H1 (cell line): ENCODE data around the gene EFEMP2. TPM values are rescaled to one million over a fixed set of nuclear protein-coding genes. Genes with fewer than 3 reads are reported as not detected.

Source experiments
- CTCF ChIA-PET: fragments of 300-600 bp; sonication (Branson Sonifier 250); formaldehyde crosslinking; loops from one replicate; lab custom pipeline; 2021; ENCODE audit not compliant: partially characterized antibody; lab: Charles Lee
- POLR2A ChIA-PET: fragments of 300-600 bp; sonication (Branson Sonifier 250); formaldehyde crosslinking; loops from one replicate; lab custom pipeline; 2021; ENCODE audit warnings: inconsistent platforms; ENCODE audit not compliant: partially characterized antibody; lab: Charles Lee
- DNase-seq, 2 experiments: peaks; one replicate each; pipeline versions ENCODE4 v3.0.0 to v3.0.0-alpha.2; 2010 to 2022; ENCODE audit warnings: low spot score in 2 of 2, low read depth in 1 of 2, mixed read lengths in 1 of 2
- FAIRE-seq: peaks from 2 replicates; lab custom pipeline; 2011; peaks lifted over from hg19 to GRCh38; lab: Jason Lieb, UNC
- H2AFZ ChIP-seq: 2 replicates; pipeline ENCODE4 v1.8.1; 2012; ENCODE audit warnings: low read length, inconsistent platforms
- H2AK5ac ChIP-seq: 2 replicates; pipeline ENCODE4 v1.6.1; 2013; ENCODE audit warnings: low read depth, low read length
- H2BK120ac ChIP-seq: replicated peaks from 2 replicates; pipeline ENCODE3; 2013; ENCODE audit warnings: low read depth, low read length, inconsistent platforms
- H2BK12ac ChIP-seq: 2 replicates; pipeline ENCODE4 v1.6.1; 2013; ENCODE audit warnings: low read depth, low read length
- H2BK15ac ChIP-seq: 2 replicates; pipeline ENCODE4 v1.6.1; 2013; ENCODE audit warnings: low read length
- H2BK20ac ChIP-seq: 2 replicates; pipeline ENCODE4 v1.6.1; 2013; ENCODE audit warnings: low read length
- H2BK5ac ChIP-seq: 2 replicates; pipeline ENCODE4 v1.6.1; 2013; ENCODE audit warnings: low read depth, low read length
- H3K14ac ChIP-seq: 2 replicates; pipeline ENCODE4 v1.6.1; 2013; ENCODE audit warnings: inconsistent platforms; ENCODE audit not compliant: insufficient read length
- H3K18ac ChIP-seq: 2 replicates; pipeline ENCODE4 v1.6.1; 2013; ENCODE audit warnings: low read length; ENCODE audit errors: extremely low read depth
- H3K23ac ChIP-seq: 2 replicates; pipeline ENCODE4 v1.6.1; 2013; ENCODE audit warnings: inconsistent platforms; ENCODE audit not compliant: insufficient read length
- H3K23me2 ChIP-seq: 2 replicates; pipeline ENCODE4 v1.6.1; 2013; ENCODE audit warnings: low read depth, low read length
- H3K27ac ChIP-seq: 2 replicates; pipeline ENCODE4 v1.6.1; 2011; ENCODE audit warnings: low read depth, low read length, inconsistent platforms
- H3K27me3 ChIP-seq, 4 experiments: replicated peaks in 1 of 4; 1 replicate in 1 of 4; 2 replicates in 3 of 4; pipeline versions ENCODE4 v1.6.1 to v1.8.1; 2011 to 2013; ENCODE audit warnings: low read length in 3 of 4, mild to moderate bottlenecking in 3 of 4, inconsistent platforms in 2 of 4, mixed read lengths in 2 of 4, moderate library complexity in 1 of 4; ENCODE audit not compliant: control insufficient read depth in 3 of 4, insufficient read depth in 3 of 4; ENCODE audit errors: extremely low read depth in 1 of 4
- H3K36me3 ChIP-seq, 4 experiments: 2 replicates each; pipeline versions ENCODE4 v1.6.1 to v1.8.1; 2011 to 2013; ENCODE audit warnings: mild to moderate bottlenecking in 4 of 4, low read length in 3 of 4, moderate library complexity in 2 of 4, control low read depth in 1 of 4, inconsistent platforms in 1 of 4; ENCODE audit not compliant: insufficient read depth in 4 of 4, control insufficient read depth in 2 of 4
- H3K4ac ChIP-seq: replicated peaks from 2 replicates; pipeline ENCODE3; 2013; ENCODE audit warnings: low read length, low read depth, mixed read lengths, inconsistent platforms; ENCODE audit not compliant: insufficient read length
- H3K4me1 ChIP-seq, 4 experiments: replicated peaks in 1 of 4; 1 replicate in 1 of 4; 2 replicates in 3 of 4; pipeline versions ENCODE4 v1.6.1 to v1.8.1; 2011 to 2013; ENCODE audit warnings: low read length in 3 of 4, inconsistent platforms in 2 of 4, mixed read lengths in 1 of 4; ENCODE audit not compliant: insufficient read depth in 4 of 4, control insufficient read depth in 3 of 4
- H3K4me2 ChIP-seq, 2 experiments: 2 replicates each; pipeline versions ENCODE4 v1.6.1 to v1.8.1; 2011 to 2013; ENCODE audit warnings: low read depth in 2 of 2, low read length in 2 of 2, control low read depth in 1 of 2, inconsistent platforms in 1 of 2, mild to moderate bottlenecking in 1 of 2; ENCODE audit not compliant: insufficient read depth in 1 of 2
- H3K4me3 ChIP-seq, 4 experiments: fragments of 200-600, 300-600 bp in 1 of 4; sonication (generic), shearing (Covaris generic), sonication (Bioruptor Twin) in 1 of 4; 2 replicates each; pipeline versions ENCODE4 v1.5.1 to v1.8.1; 2011 to 2016; ENCODE audit warnings: low read length in 4 of 4, low read depth in 3 of 4, control low read depth in 2 of 4, inconsistent platforms in 2 of 4, mild to moderate bottlenecking in 2 of 4, mixed read lengths in 1 of 4, moderate library complexity in 1 of 4; ENCODE audit not compliant: insufficient read depth in 2 of 4; ENCODE audit errors: extremely low read depth in 1 of 4
- H3K56ac ChIP-seq: replicated peaks from 2 replicates; pipeline ENCODE3; 2013; ENCODE audit warnings: low read depth, mild to moderate bottlenecking, mixed read lengths, low read length, inconsistent platforms; ENCODE audit not compliant: insufficient read length
- H3K79me1 ChIP-seq: 2 replicates; pipeline ENCODE4 v1.6.1; 2013; ENCODE audit warnings: low read depth, low read length, control low read depth
- H3K79me2 ChIP-seq, 2 experiments: 2 replicates each; pipeline versions ENCODE4 v1.6.1 to v1.8.1; 2012 to 2013; ENCODE audit warnings: low read length in 2 of 2, mild to moderate bottlenecking in 2 of 2, inconsistent platforms in 1 of 2; ENCODE audit not compliant: insufficient read depth in 2 of 2, control insufficient read depth in 1 of 2
- H3K9ac ChIP-seq, 4 experiments: replicated peaks in 1 of 4; 1 replicate in 1 of 4; 2 replicates in 3 of 4; pipeline versions ENCODE4 v1.6.1 to v1.8.1; 2011 to 2013; ENCODE audit warnings: low read depth in 3 of 4, low read length in 3 of 4, control low read depth in 2 of 4, mild to moderate bottlenecking in 2 of 4, moderate library complexity in 2 of 4, inconsistent platforms in 1 of 4; ENCODE audit errors: extremely low read depth in 1 of 4
- H3K9me3 ChIP-seq, 2 experiments: 2 replicates each; pipeline versions ENCODE4 v1.6.1 to v1.8.1; 2012 to 2013; ENCODE audit warnings: mild to moderate bottlenecking in 2 of 2, moderate library complexity in 2 of 2, control low read depth in 1 of 2, inconsistent platforms in 1 of 2, low read depth in 1 of 2, low read length in 1 of 2, mixed read lengths in 1 of 2; ENCODE audit not compliant: insufficient read depth in 2 of 2
- H4K20me1 ChIP-seq, 2 experiments: replicated peaks in 1 of 2; 2 replicates each; pipeline versions ENCODE3 to v1.8.1; 2011 to 2013; ENCODE audit warnings: inconsistent platforms in 2 of 2, low read length in 2 of 2, mild to moderate bottlenecking in 1 of 2; ENCODE audit not compliant: insufficient read depth in 2 of 2, control insufficient read depth in 1 of 2
- H4K5ac ChIP-seq: 2 replicates; pipeline ENCODE4 v1.6.1; 2013; ENCODE audit warnings: low read length, low read depth, mixed read lengths, inconsistent platforms; ENCODE audit not compliant: insufficient read length
- H4K8ac ChIP-seq: 2 replicates; pipeline ENCODE4 v1.8.0; 2013; ENCODE audit warnings: mild to moderate bottlenecking, moderate library complexity, low read length, inconsistent platforms; ENCODE audit not compliant: insufficient read depth; ENCODE audit errors: extremely low read depth
- H4K91ac ChIP-seq: replicated peaks from 2 replicates; pipeline ENCODE3; 2013; ENCODE audit warnings: low read length, mixed read lengths, inconsistent platforms; ENCODE audit not compliant: insufficient read length
- BCL11A ChIP-seq, 2 experiments: IDR thresholded peaks; one replicate each; pipeline ENCODE4 v1.6.1; 2011; ENCODE audit warnings: low read depth in 2 of 2, low read length in 2 of 2, mild to moderate bottlenecking in 2 of 2
- BRCA1 ChIP-seq: IDR thresholded peaks from 2 replicates; pipeline ENCODE4 v1.6.1; 2012; ENCODE audit warnings: low read depth, low read length, improper control_type of control experiment
- RAD21 ChIP-seq, 2 experiments: IDR thresholded peaks in 1 of 2; conservative IDR thresholded peaks in 1 of 2; 2 replicates each; pipeline ENCODE4 v1.6.1; 2011; ENCODE audit warnings: low read depth in 2 of 2, low read length in 2 of 2, improper control_type of control experiment in 1 of 2, inconsistent platforms in 1 of 2, mild to moderate bottlenecking in 1 of 2, moderate library complexity in 1 of 2
- RBBP5 ChIP-seq: IDR thresholded peaks from 2 replicates; pipeline ENCODE4 v1.7.1; 2012; ENCODE audit warnings: low read depth, mild to moderate bottlenecking, inconsistent platforms, low read length, moderate library complexity, borderline replicate concordance
- SIRT6 ChIP-seq: IDR thresholded peaks from one replicate; pipeline ENCODE4 v1.7.1; 2012; ENCODE audit warnings: low read length, inconsistent platforms
- SIX5 ChIP-seq: IDR thresholded peaks from 2 replicates; pipeline ENCODE4 v1.6.1; 2011; ENCODE audit warnings: mild to moderate bottlenecking, low read depth, low read length
- SP4 ChIP-seq: IDR thresholded peaks from 2 replicates; pipeline ENCODE4 v1.6.1; 2012; ENCODE audit warnings: low read length, inconsistent platforms
- TCF12 ChIP-seq: IDR thresholded peaks from 2 replicates; pipeline ENCODE4 v1.6.1; 2011; ENCODE audit warnings: low read depth, mild to moderate bottlenecking, low read length
- WGBS, 2 experiments: shearing (Covaris generic) in 1 of 2; methylation state at CpG; one replicate each; pipeline versions ENCODE4 v1.1.6 to v1.1.7; 2013 to 2015; ENCODE audit warnings: low lambda C conversion rate in 2 of 2, mixed read lengths in 2 of 2, inconsistent platforms in 1 of 2, low coverage in 1 of 2, missing lambda C conversion rate in 1 of 2; ENCODE audit not compliant: insufficient replicate concordance in 2 of 2, insufficient coverage in 1 of 2, insufficient read length in 1 of 2; ENCODE audit errors: extremely low coverage in 1 of 2, missing lambda C conversion rate in 1 of 2; 5-methylcytosine and 5-hydroxymethylcytosine counted together
- polyA plus RNA-seq, 7 experiments: library from polyadenylated mRNA; depleted of rRNA in 3 of 7; stranded (reverse) in 5 of 7; unstranded in 2 of 7; fragments of >200 nt in 5 of 7; fragments of 200-250 nt in 2 of 7; gene quantifications; 1 replicate in 5 of 7; 2 replicates in 1 of 7; 4 replicates in 1 of 7; pipeline versions ENCODE4 v1.2.1 to v1.2.3, GENCODE V29; 2011 to 2013; ENCODE audit warnings: missing spikeins in 2 of 7, mixed read lengths in 2 of 7
- total RNA-seq: library from RNA; stranded (reverse); fragmentation: NEBNext Ultra II Directional; extraction: Animal tissue kit (Norgen Biotek cat#: 25700); gene quantifications from 2 replicates; pipeline ENCODE4 v1.2.1, GENCODE V29; 2021

EFEMP2 gene
- total and polyA plus RNA-seq, 2 of the 8 experiments (the other 6 are each of a cell fraction or from before 2014, with no cell fraction given): 8.8 to 17.2 TPM

DNA sequence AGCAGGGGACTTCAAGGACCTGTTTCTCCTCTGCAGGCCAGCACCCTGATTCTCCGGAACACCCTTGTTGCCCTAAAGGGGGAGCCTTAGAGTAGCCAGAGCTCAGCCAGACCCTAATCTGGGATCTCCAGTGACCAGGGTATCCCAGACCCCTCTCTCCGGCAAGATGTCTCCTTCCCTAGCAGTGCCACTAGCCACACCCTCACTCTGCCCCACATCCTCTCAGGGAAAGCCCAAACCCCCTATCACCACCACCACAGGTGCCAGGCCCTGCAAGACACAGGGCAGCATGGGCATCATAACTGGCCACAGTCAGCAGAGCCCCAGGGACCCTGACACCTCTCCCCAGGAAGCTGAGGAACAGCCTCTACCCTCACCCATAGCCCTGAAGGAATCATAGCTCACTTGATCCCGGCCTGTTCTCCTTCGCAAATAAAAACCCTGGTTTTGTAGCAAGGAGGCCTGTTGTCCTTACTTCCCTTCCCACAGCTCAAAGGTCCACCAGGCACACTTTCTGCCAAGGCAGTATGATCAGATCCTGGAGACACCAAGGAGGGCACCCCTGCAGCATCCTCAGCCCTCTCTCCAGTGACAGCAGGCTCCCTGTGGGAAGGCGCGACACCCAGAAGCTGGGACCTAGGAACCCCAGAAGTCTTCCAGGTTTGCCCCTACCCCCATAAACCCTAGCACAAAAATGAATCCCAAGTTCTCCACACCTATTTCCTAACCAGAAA lies 19.2 kb downstream of the EFEMP2 start:
- no peak overlapping the region for H3K4me2 ChIP-seq
- no peak overlapping the region for H4K5ac ChIP-seq
- peaks cover 3% of the 10 kb centered on the region; the same call in 1 of the 2 replicates for H3K23me2 ChIP-seq
- H3K4me1 ChIP-seq: peaks cover 0 to 10% (median under 1%) of the 10 kb centered on the region in 4 experiments; a peak in 5 of 7 replicates
- no peak overlapping the region for H3K4ac ChIP-seq
- H2AFZ ChIP-seq: no peak overlapping the region
- FAIRE-seq (no peak), DNase-seq (no peak)
- H2BK12ac ChIP-seq: no peak overlapping the region
- H4K91ac ChIP-seq: no peak overlapping the region
- peaks cover 29 to 30% of the 10 kb centered on the region in 2 experiments for H4K20me1 ChIP-seq
- no peak overlapping the region for H3K56ac ChIP-seq
- H3K79me1 ChIP-seq: peaks cover 20% of the 10 kb centered on the region
- H2BK20ac ChIP-seq: no peak overlapping the region
- POLR2A ChIA-PET: interaction anchor here (0.7 to 38.3 kb wide), 20 partner anchors 8 to 240 kb away, joined by 3 to 1071 read pairs (median 4); partner anchors contain the start of genes CCDC85B, CFL1, CTSW and EFEMP2
- H4K8ac ChIP-seq: peak overlapping the region; percentile 75
- no peaks in the 10 kb centered on the region for H3K27me3 ChIP-seq
- no peak overlapping the region for H2BK15ac ChIP-seq
- H3K9ac ChIP-seq: no peak overlapping the region
- no peak overlapping the region for H2AK5ac ChIP-seq
- no peak overlapping the region for H3K14ac ChIP-seq
- H3K4me3 ChIP-seq: no peak overlapping the region
- peaks cover 17 to 34% (median 31%) of the 10 kb centered on the region in 4 experiments for H3K36me3 ChIP-seq
- H3K27ac ChIP-seq: no peak overlapping the region
- H3K79me2 ChIP-seq: peaks cover 15 to 36% of the 10 kb centered on the region in 2 experiments
- CTCF ChIA-PET: interaction anchor here (0.6 to 15.2 kb wide), 16 partner anchors 8 to 197 kb away, joined by 3 to 283 read pairs (median 4); partner anchors contain the start of genes AP5B1, CCDC85B, CFL1 and CTSW
- no peak overlapping the region for H3K23ac ChIP-seq
- H2BK120ac ChIP-seq: no peak overlapping the region
- no peak overlapping the region for H3K18ac ChIP-seq
- 0 out of 2 replicates have a peak overlapping the region, but pooled peaks have one; percentile 20 for H2BK5ac ChIP-seq
- peaks cover 7 to 10% of the 10 kb centered on the region in 2 experiments; a peak in 2 of 4 replicates for H3K9me3 ChIP-seq
- 88% methylated on average over 6 of the region's 6 CpGs; no CpG with 5 or more reads in 1 of the 2 experiments for WGBS, 2 experiments
- TF ChIP-seq RBBP5 (no peak), BCL11A (IDR thresholded peaks at IDR 0.05; ENCODE audit: low read depth in 2 of 2, low read length in 2 of 2) (no peak), RAD21 (IDR thresholded peaks at IDR 0.05 in 1 of 2, conservative IDR thresholded peaks at IDR 0.05 in 1 of 2; ENCODE audit: low read depth in 2 of 2, low read length in 2 of 2) (peak; percentile 15 to 19; a peak in 1 of 4 replicates), SIRT6 (no peak), TCF12 (no peak), BRCA1 (no peak), SIX5 (no peak), SP4 (no peak)
